BE2C (cell line): ENCODE data around the gene RABGGTA.

Experiments used
- DNase-seq: peaks from one replicate; pipeline ENCODE4 v3.0.0-alpha.2; 2020
- H3K27me3 ChIP-seq: fragments of 250-450 bp; sonication (Bioruptor Pico); 2 replicates; pipeline ENCODE4 v1.5.1; 2020; ENCODE audit warnings: mild to moderate bottlenecking
- H3K36me3 ChIP-seq: fragments of 250-450 bp; sonication (Bioruptor Pico); 2 replicates; pipeline ENCODE4 v1.5.1; 2020; ENCODE audit warnings: mild to moderate bottlenecking
- H3K4me1 ChIP-seq: fragments of 250-450 bp; sonication (Bioruptor Pico); 2 replicates; pipeline ENCODE4 v1.5.1; 2020
- H3K4me3 ChIP-seq: 2 replicates; pipeline ENCODE4 v1.5.1; 2011; ENCODE audit warnings: low read depth, low read length
- H3K9me3 ChIP-seq: fragments of 250-450 bp; sonication (Bioruptor Pico); 2 replicates; pipeline ENCODE4 v1.5.1; 2020
- TF ChIP-seq, protein P1 (sequence below): IDR thresholded peaks from 2 replicates; pipeline ENCODE4 v1.5.1; 2012; ENCODE audit warnings: mild to moderate bottlenecking, low read depth, low read length

The RABGGTA gene

DNA sequence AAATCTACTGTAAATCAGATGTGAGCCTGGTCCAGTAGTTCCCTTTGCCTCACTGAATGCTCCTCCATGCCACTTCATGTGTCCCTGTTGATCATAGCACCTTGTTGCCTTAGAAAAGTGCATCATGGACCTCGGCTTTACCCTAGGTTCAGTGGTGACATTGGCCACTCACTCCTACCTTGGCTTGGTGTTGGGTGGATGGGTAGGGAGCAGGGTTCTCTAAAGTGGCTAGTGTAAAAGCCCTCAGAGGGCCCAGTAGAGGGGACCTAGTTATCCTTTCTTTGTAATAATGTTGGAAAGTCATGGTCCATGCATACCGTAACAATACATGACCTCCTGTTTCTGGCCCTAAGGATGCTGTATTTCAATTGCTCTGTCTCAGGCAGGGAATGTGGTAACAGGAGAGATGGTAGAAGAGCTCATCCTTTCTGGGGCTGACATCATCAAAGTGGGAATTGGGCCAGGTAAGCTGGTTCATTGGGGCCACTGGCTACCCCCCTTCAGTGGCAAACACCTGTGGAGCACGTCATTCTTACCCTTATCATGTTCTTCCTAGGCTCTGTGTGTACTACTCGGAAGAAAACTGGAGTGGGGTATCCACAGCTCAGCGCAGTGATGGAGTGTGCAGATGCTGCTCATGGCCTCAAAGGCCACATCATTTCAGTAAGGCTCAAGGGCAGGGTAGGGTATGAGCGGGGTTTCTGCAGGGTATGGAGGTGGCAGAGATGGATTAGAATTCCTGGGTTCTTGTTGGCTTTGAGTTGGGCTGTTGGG is 34.5 kb downstream of the RABGGTA start:
- Histone ChIP-seq H3K4me3 (no peak overlapping the region), H3K36me3 (peaks cover 38% of the 10 kb centered on the region), H3K9me3 (no peaks in the 10 kb centered on the region), H3K27me3 (no peaks in the 10 kb centered on the region), H3K4me1 (peaks cover 4% of the 10 kb centered on the region; the same call in 1 of the 2 replicates)
- no peak for DNase-seq
- TF ChIP-seq, protein P1, sequence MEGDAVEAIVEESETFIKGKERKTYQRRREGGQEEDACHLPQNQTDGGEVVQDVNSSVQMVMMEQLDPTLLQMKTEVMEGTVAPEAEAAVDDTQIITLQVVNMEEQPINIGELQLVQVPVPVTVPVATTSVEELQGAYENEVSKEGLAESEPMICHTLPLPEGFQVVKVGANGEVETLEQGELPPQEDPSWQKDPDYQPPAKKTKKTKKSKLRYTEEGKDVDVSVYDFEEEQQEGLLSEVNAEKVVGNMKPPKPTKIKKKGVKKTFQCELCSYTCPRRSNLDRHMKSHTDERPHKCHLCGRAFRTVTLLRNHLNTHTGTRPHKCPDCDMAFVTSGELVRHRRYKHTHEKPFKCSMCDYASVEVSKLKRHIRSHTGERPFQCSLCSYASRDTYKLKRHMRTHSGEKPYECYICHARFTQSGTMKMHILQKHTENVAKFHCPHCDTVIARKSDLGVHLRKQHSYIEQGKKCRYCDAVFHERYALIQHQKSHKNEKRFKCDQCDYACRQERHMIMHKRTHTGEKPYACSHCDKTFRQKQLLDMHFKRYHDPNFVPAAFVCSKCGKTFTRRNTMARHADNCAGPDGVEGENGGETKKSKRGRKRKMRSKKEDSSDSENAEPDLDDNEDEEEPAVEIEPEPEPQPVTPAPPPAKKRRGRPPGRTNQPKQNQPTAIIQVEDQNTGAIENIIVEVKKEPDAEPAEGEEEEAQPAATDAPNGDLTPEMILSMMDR = no peak

GRCh38 chr14:24235804-24236688 is 35.4 kb downstream of the RABGGTA start:
- Histone ChIP-seq H3K9me3 (no peaks in the 10 kb centered on the region), H3K4me3 (no peak overlapping the region), H3K36me3 (peaks cover 37% of the 10 kb centered on the region), H3K27me3 (no peaks in the 10 kb centered on the region), H3K4me1 (peaks cover 4% of the 10 kb centered on the region; the same call in 1 of the 2 replicates)
- DNase-seq = no peak
- TF ChIP-seq, protein P1 = no peak

DNA sequence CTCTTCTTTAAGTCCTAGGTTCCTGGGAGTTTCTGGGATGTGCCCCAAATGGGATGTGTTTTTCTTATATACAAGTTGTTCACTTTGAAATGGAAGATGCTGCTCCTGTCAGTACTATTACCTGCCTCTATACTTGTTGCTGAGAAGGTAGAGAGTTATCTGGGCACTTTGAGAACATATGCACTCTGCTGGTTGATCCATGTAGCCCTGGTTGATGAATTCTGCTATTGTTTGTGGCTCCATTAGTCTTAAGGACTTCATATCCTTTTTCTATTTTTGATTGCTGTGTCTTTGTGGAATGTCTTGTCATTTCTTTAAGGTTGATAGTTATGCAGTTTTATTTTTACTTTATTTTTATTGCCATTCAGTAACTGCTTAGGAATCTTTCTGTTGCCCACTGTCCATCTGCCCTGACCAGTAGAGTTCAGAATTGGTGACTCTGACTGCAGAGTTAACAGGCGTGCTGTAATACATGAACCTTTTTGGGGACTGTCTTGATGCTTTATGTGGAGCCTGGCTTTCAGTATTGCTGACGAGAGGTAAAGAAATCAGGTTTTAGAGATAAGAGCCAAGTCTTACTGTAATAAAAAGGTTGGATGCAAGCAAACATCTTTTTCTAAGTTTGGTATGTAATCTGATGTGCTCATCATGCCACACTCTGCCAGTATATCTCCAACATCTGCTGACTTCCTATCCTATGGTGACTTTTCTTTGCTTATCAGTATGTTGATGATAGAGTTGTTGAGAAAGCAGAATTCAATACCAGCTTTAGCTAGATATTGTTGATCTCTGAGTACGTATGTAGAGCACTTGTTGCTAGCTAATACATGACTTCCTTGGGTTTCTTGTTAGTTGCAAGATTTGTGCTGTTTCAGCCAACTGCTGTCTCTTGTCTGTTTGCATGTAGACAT is 37.0 kb downstream of the RABGGTA start:
- no peak for DNase-seq
- TF ChIP-seq, protein P1 = no peak
- H3K36me3 ChIP-seq = peaks cover 24% of the 10 kb centered on the region
- H3K4me3 ChIP-seq = no peak overlapping the region
- peaks cover 4% of the 10 kb centered on the region; the same call in 1 of the 2 replicates for H3K4me1 ChIP-seq
- no peaks in the 10 kb centered on the region for H3K9me3 ChIP-seq
- H3K27me3 ChIP-seq = no peaks in the 10 kb centered on the region

DNA sequence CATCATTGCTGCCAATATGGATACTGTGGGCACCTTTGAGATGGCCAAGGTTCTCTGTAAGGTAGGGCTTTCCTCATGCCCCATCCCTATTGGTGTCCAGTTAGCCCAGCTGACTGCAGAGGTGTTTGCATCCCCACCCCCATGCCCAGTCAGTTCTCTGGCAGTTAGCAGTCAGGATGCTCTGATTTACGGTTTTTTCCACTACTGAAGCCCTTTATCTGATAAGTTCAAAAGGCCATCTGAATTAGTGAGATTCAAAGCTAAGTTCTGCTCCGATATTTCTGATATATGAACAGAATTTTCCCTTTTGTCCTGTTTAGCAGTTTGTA is 37.9 kb downstream of the RABGGTA start:
- peaks cover 17% of the 10 kb centered on the region for H3K36me3 ChIP-seq
- DNase-seq = no peak
- TF ChIP-seq, protein P1 = no peak

GRCh38 chr14:24232645-24233537 is 38.5 kb downstream of the RABGGTA start, which contains the start of gene GMPR2:
Gene GMPR2 (plus strand): TSS chr14:24232929. CDS start chr14:24233254, 325 bp downstream.
- no peak for DNase-seq
- Histone ChIP-seq H3K9me3 (no peaks in the 10 kb centered on the region), H3K27me3 (no peaks in the 10 kb centered on the region), H3K4me1 (peaks cover 4% of the 10 kb centered on the region; the same call in 1 of the 2 replicates), H3K4me3 (peak within 1 kb of the TSS; percentile 90), H3K36me3 (peaks cover 22% of the 10 kb centered on the region)
- TF ChIP-seq, protein P1 = no peak

More for the DNA sequence above, 37.9 kb downstream of the RABGGTA start:
- H3K9me3 ChIP-seq = no peaks in the 10 kb centered on the region
- H3K4me1 ChIP-seq = peaks cover 4% of the 10 kb centered on the region; the same call in 1 of the 2 replicates
- peak overlapping the region; percentile 90 for H3K4me3 ChIP-seq
- no peaks in the 10 kb centered on the region for H3K27me3 ChIP-seq
